Uterus (tissue), 4 donors: ENCODE results near the gene NOS1AP. TPM values are rescaled to one million over a fixed set of nuclear protein-coding genes. Genes with fewer than 3 reads are reported as not detected.

Experiments
- DNase-seq, 2 donors: peaks; one replicate each; pipeline ENCODE4 v3.0.0-alpha.2; 2019 to 2020
- H3K27ac ChIP-seq, 2 donors: fragments of 200-600 bp; sonication (generic); 1 replicate in 1 of 2; 2 replicates in 1 of 2; pipeline ENCODE4 v1.5.1; 2016 to 2018
- H3K27me3 ChIP-seq, 2 donors: fragments of 200-600 bp; sonication (generic); one replicate each; pipeline ENCODE4 v1.5.1; 2018 to 2019; ENCODE audit warnings: control low read depth in 1 of 2
- H3K36me3 ChIP-seq, 2 donors: fragments of 200-600 bp; sonication (generic); one replicate each; pipeline ENCODE4 v1.5.1; 2019; ENCODE audit warnings: control low read depth in 1 of 2
- H3K4me1 ChIP-seq, 2 donors: fragments of 200-600 bp; sonication (generic); one replicate each; pipeline ENCODE4 v1.5.1; 2018 to 2019; ENCODE audit warnings: control low read depth in 1 of 2
- H3K4me3 ChIP-seq, 2 donors: fragments of 200-600 bp; sonication (generic); 1 replicate in 1 of 2; 2 replicates in 1 of 2; pipeline ENCODE4 v1.5.1; 2018 to 2019; ENCODE audit warnings: mild to moderate bottlenecking in 1 of 2
- H3K9me3 ChIP-seq, 2 donors: fragments of 200-600 bp; sonication (generic); one replicate each; pipeline ENCODE4 v1.5.1; 2019; ENCODE audit warnings: control low read depth in 1 of 2
- POLR2A ChIP-seq, 2 donors: fragments of 450-650 bp; IDR thresholded peaks; one replicate each; pipeline ENCODE4 v1.6.1; 2016; ENCODE audit warnings: antibody characterized with exemption in 2 of 2, mild to moderate bottlenecking in 1 of 2, moderate library complexity in 1 of 2
- intact Hi-C: fragments of 100-400 bp; cut with DNase I; formaldehyde crosslinking; loops from one replicate; pipeline ENCODE4 v1.15.1; 2023; ENCODE audit warnings: low total_unique reads
- total RNA-seq, 4 donors: library from RNA; depleted of rRNA in 3 of 4; stranded (reverse); fragments of >200 nt in 3 of 4; gene quantifications; one replicate each; pipeline versions ENCODE4 v1.1.0 to v1.2.4, GENCODE V29; 2014 to 2023
- TF ChIP-seq, protein P1 (sequence below), 4 experiments: fragments of 200-600 bp in 2 of 4; fragments of 450-650 bp in 2 of 4; sonication (generic) in 2 of 4; IDR thresholded peaks; one replicate each; pipeline ENCODE4 v1.5.1; 2016 to 2019; ENCODE audit warnings: antibody characterized with exemption in 4 of 4, mild to moderate bottlenecking in 2 of 4, moderate library complexity in 1 of 4
- donor health status: DM: yes; HTN: yes; CAD: no.

NOS1AP gene
- total RNA-seq, 4 donors from 2014 or later = under 0.01 to 5.3 (median 1.9) TPM; not detected in 1

- Histone ChIP-seq H3K4me3 (no peak overlapping the region), H3K4me1 (no peaks in the 10 kb centered on the region), H3K27me3 (no peaks in the 10 kb centered on the region), H3K36me3 (no peaks in the 10 kb centered on the region), H3K27ac (no peak overlapping the region), H3K9me3 (no peaks in the 10 kb centered on the region)
- TF ChIP-seq, protein P1, sequence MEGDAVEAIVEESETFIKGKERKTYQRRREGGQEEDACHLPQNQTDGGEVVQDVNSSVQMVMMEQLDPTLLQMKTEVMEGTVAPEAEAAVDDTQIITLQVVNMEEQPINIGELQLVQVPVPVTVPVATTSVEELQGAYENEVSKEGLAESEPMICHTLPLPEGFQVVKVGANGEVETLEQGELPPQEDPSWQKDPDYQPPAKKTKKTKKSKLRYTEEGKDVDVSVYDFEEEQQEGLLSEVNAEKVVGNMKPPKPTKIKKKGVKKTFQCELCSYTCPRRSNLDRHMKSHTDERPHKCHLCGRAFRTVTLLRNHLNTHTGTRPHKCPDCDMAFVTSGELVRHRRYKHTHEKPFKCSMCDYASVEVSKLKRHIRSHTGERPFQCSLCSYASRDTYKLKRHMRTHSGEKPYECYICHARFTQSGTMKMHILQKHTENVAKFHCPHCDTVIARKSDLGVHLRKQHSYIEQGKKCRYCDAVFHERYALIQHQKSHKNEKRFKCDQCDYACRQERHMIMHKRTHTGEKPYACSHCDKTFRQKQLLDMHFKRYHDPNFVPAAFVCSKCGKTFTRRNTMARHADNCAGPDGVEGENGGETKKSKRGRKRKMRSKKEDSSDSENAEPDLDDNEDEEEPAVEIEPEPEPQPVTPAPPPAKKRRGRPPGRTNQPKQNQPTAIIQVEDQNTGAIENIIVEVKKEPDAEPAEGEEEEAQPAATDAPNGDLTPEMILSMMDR (IDR thresholded peaks at IDR 0.05) = no peak
- TF ChIP-seq POLR2A (IDR thresholded peaks at IDR 0.05) = no peak
- intact Hi-C loops = no loop called here
- no peak for DNase-seq
Measured at GRCh38 chr1:162405800-162406199, 336.3 kb downstream of the NOS1AP start.

DNA sequence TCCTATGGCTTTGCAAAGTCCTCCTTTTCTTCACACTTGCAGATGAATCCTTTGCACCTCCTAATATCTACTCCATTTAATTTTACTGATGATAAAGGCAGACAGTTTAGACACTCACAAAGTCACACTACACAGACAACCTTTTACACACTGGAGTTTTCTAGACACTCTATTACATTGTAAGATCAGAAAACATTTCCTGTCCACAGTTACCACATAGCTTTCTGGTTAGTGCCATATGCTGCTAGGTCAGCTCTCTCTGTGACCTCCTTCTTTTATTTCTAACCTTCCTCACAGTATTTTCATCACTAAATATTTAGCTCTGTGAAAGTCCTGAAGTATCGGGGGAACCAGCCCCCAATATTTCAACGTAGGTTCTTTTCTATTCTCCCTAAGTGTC lies 337.3 kb downstream of the NOS1AP start:
- TF ChIP-seq POLR2A (IDR thresholded peaks at IDR 0.05) = no peak
- TF ChIP-seq, protein P1 (IDR thresholded peaks at IDR 0.05) = no peak
- Histone ChIP-seq H3K36me3 (no peaks in the 10 kb centered on the region), H3K27me3 (no peaks in the 10 kb centered on the region), H3K9me3 (no peaks in the 10 kb centered on the region), H3K4me3 (no peak overlapping the region), H3K27ac (no peak overlapping the region), H3K4me1 (no peaks in the 10 kb centered on the region)
- intact Hi-C loops = no loop called here
- DNase-seq = no peak

DNA sequence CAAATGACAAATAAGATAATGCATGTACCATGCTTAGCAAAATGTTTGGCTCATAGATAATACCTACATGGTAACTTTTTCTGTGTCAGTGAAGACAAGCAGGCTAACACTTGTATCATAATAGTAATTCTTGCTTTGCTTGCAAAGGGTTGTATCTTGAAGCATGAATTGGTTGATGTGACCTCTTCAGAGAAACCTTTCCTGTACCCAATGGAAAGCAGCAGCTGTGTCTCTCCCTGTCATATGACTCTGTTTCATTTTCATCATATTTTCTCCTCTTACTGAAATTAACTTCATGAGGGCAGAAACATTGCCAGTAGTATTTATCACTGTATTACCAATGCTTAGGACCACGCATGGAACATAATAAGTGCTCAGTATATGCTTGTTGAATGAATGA lies 338.0 kb downstream of the NOS1AP start:
- no peak overlapping the region for H3K4me3 ChIP-seq
- no peaks in the 10 kb centered on the region for H3K9me3 ChIP-seq
- DNase-seq = no peak
- H3K27me3 ChIP-seq = no peaks in the 10 kb centered on the region
- TF ChIP-seq, protein P1 (IDR thresholded peaks at IDR 0.05) = no peak
- TF ChIP-seq POLR2A (IDR thresholded peaks at IDR 0.05) = no peak
- no peaks in the 10 kb centered on the region for H3K36me3 ChIP-seq
- no peak overlapping the region for H3K27ac ChIP-seq
- intact Hi-C loops = no loop called here
- H3K4me1 ChIP-seq = no peaks in the 10 kb centered on the region

- Histone ChIP-seq H3K9me3 (no peaks in the 10 kb centered on the region), H3K4me3 (no peak within 1 kb of the TSS), H3K27ac (no peak within 1 kb of the TSS), H3K36me3 (no peaks in the 10 kb centered on the region), H3K27me3 (no peaks in the 10 kb centered on the region), H3K4me1 (no peaks in the 10 kb centered on the region)
- intact Hi-C loops = no loop called here
- no peak for TF ChIP-seq POLR2A (IDR thresholded peaks at IDR 0.05)
- TF ChIP-seq, protein P1 (IDR thresholded peaks at IDR 0.05) = no peak
- no peak for DNase-seq
Measured at GRCh38 chr1:162412002-162412401, 342.5 kb downstream of the NOS1AP start, which contains the start of gene SH2D1B. Gene SH2D1B (minus strand): TSS chr1:162412136. CDS start chr1:162412016, 120 bp downstream.

DNA sequence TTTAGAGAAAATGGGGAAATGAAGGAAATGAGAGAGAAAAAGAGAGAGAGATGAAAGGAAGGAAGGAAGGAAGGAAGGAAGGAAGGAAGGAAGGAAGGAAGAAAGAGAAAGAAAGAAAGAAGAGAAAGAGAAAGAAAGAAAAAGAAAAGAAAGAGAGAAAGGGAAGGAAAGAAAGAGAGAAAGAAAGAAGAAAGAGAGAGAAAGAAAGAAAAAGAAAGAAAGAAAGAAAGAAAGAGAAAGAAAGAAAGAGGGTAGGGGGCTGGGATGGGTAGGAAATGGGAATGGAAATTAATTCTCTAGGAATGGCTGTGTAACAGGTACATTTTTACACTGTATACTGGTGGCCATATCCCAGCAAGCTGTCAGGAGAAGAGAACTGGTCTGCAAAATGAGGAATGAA lies 346.7 kb downstream of the NOS1AP start:
- no peak for TF ChIP-seq POLR2A (IDR thresholded peaks at IDR 0.05)
- TF ChIP-seq, protein P1 (IDR thresholded peaks at IDR 0.05) = no peak
- intact Hi-C loops = no loop called here
- Histone ChIP-seq H3K36me3 (no peaks in the 10 kb centered on the region), H3K27me3 (no peaks in the 10 kb centered on the region), H3K9me3 (no peaks in the 10 kb centered on the region), H3K4me1 (no peaks in the 10 kb centered on the region), H3K4me3 (no peak overlapping the region), H3K27ac (no peak overlapping the region)
- no peak for DNase-seq
